HepG2 (cell line): ENCODE data around the gene NDST1. TPM values are rescaled to one million over a fixed set of nuclear protein-coding genes. Genes with fewer than 3 reads are reported as not detected.

ENCODE experiments used
- ARID5B ChIP-seq: IDR thresholded peaks from 2 replicates; pipeline ENCODE4 v1.4.0; 2020; ENCODE audit warnings: mild to moderate bottlenecking, missing genetic modification reagents
- CCAR2 ChIP-seq: fragments of 200-400 bp; formaldehyde crosslinking; optimal IDR thresholded peaks from 2 replicates; pipeline ENCODE3; 2018; ENCODE audit warnings: low read depth, mild to moderate bottlenecking, low read length, moderate library complexity
- DNMT3B ChIP-seq: conservative IDR thresholded peaks from 2 replicates; pipeline ENCODE4 v1.6.1; 2016; ENCODE audit warnings: missing biosample characterization, control low read depth
- HDAC1 ChIP-seq: sonication (generic); formaldehyde crosslinking; IDR thresholded peaks from 2 replicates; pipeline ENCODE4 v1.5.1; 2020; ENCODE audit warnings: mild to moderate bottlenecking, missing genetic modification reagents
- HMGXB4 ChIP-seq, 2 experiments: sonication (generic) in 1 of 2; formaldehyde crosslinking in 1 of 2; IDR thresholded peaks; 2 replicates each; pipeline versions ENCODE4 v1.4.0 to v1.6.1; 2018 to 2020; ENCODE audit warnings: missing genetic modification reagents in 2 of 2, borderline replicate concordance in 1 of 2, low read depth in 1 of 2, mild to moderate bottlenecking in 1 of 2, missing biosample characterization in 1 of 2
- KDM5B ChIP-seq: sonication (generic); formaldehyde crosslinking; IDR thresholded peaks from 2 replicates; pipeline ENCODE4 v1.4.0; 2020; ENCODE audit warnings: missing genetic modification reagents, mild to moderate bottlenecking, borderline replicate concordance
- MEIS2 ChIP-seq: sonication (generic); formaldehyde crosslinking; IDR thresholded peaks from 2 replicates; pipeline ENCODE4 v1.9.0; 2021; ENCODE audit warnings: mild to moderate bottlenecking, missing genetic modification reagents
- STAG1 ChIP-seq: sonication (generic); formaldehyde crosslinking; IDR thresholded peaks from 2 replicates; pipeline ENCODE4 v1.4.0; 2020; ENCODE audit warnings: missing genetic modification reagents
- ZNF430 ChIP-seq: sonication (generic); formaldehyde crosslinking; IDR thresholded peaks from 2 replicates; pipeline ENCODE4 v1.9.0; 2021; ENCODE audit warnings: mild to moderate bottlenecking, missing genetic modification reagents
- ZNF460 ChIP-seq: sonication (generic); formaldehyde crosslinking; IDR thresholded peaks from 2 replicates; pipeline ENCODE4 v1.5.1; 2020; ENCODE audit warnings: missing genetic modification reagents, mild to moderate bottlenecking, borderline replicate concordance
- ZNF580 ChIP-seq: IDR thresholded peaks from 2 replicates; pipeline ENCODE4 v1.6.1; 2016; ENCODE audit warnings: low read depth, borderline replicate concordance
- ZNF609 ChIP-seq: sonication (generic); formaldehyde crosslinking; IDR thresholded peaks from 2 replicates; pipeline ENCODE4 v1.4.0; 2020; ENCODE audit warnings: mild to moderate bottlenecking, missing genetic modification reagents, borderline replicate concordance
- ZNF770 ChIP-seq: sonication (generic); formaldehyde crosslinking; IDR thresholded peaks from 2 replicates; pipeline ENCODE4 v1.5.0; 2020; ENCODE audit warnings: mild to moderate bottlenecking, missing genetic modification reagents
- ZNF83 ChIP-seq: sonication (generic); formaldehyde crosslinking; IDR thresholded peaks from 2 replicates; pipeline ENCODE4 v1.4.0; 2020; ENCODE audit warnings: missing genetic modification reagents, mild to moderate bottlenecking, borderline replicate concordance
- polyA plus RNA-seq, 8 experiments: library from polyadenylated mRNA; depleted of rRNA in 3 of 8; stranded (reverse) in 7 of 8; unstranded in 1 of 8; fragments of >200 nt; fragmentation: Illumina TruSeq in 4 of 8; extraction: Trizol in 4 of 8; gene quantifications; 2 replicates each; pipeline versions ENCODE4 v1.2.1 to v1.2.3, GENCODE V29; 2011 to 2016; ENCODE audit warnings: low read depth in 4 of 8, missing spikeins in 1 of 8, mixed read lengths in 1 of 8; ENCODE audit not compliant: insufficient read depth in 1 of 8
- total RNA-seq, 5 experiments: library from RNA; depleted of rRNA; stranded (reverse); fragments of >200 nt; fragmentation: Illumina TruSeq; extraction: Trizol; gene quantifications; 2 replicates each; pipeline ENCODE4 v1.2.3, GENCODE V29; 2016; ENCODE audit warnings: low read depth in 1 of 5

The NDST1 gene
- total and polyA plus RNA-seq, 2 of the 13 experiments (the other 11 are each of a cell fraction or from before 2014, with no cell fraction given), result 23.8 to 26.2 TPM

GRCh38 chr5:150544611-150545219 lies 36.8 kb downstream of the NDST1 start (continued):
- TF ChIP-seq ZNF770 (CRISPR knock-in tag) (peak; percentile 76), ZNF430 (CRISPR knock-in tag) (peak; percentile 66; the same call in 1 of the 2 replicates), CCAR2 (peak; percentile 53), ZNF460 (no peak; the same call in 1 of the 2 replicates), HMGXB4 (CRISPR knock-in tag; IDR thresholded peaks at IDR 0.05; ENCODE audit: borderline replicate concordance in 1 of 2, low read depth in 1 of 2) (peak; percentile 81 to 88), ZNF83 (CRISPR knock-in tag) (peak; percentile 59; the same call in 1 of the 2 replicates), KDM5B (CRISPR knock-in tag) (peak; percentile 61; the same call in 1 of the 2 replicates), STAG1 (CRISPR knock-in tag) (peak; percentile 92), ZNF609 (CRISPR knock-in tag) (peak; percentile 41; the same call in 1 of the 2 replicates), ZNF580 (CRISPR knock-in tag) (0 out of 2 replicates have a peak, but pooled peaks have one; percentile 73), MEIS2 (0 out of 2 replicates have a peak, but pooled peaks have one; percentile 52), DNMT3B (CRISPR knock-in tag) (0 out of 2 replicates have a peak, but pooled peaks have one; percentile 14), HDAC1 (CRISPR knock-in tag) (peak; percentile 54; the same call in 1 of the 2 replicates), ARID5B (CRISPR knock-in tag) (peak; percentile 44; the same call in 1 of the 2 replicates)
